ENCODE data around the gene MBIP.
A peak's percentile ranks its signal among the peaks of the same experiment; 100 is the strongest.

The MBIP gene

DNA sequence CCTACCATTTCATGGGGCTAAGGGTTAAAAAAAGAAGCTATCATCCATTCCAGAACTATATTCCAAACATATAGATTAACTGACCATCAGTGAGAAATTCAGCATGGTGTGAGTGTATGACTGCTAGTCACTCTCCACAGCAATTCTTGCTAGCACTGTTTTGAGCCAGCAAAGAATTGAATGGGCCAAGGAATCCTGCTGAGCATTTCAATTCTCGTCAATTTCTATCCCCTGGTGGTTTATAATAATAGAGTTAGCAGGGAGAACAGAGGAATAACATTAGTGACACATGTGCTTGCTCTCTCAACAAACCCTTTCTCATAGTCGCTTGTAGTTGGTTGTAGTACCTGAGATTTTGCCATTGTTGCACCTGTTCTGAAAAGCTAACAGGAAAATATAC is 7.2 kb downstream of the MBIP start:
- no peak for DNase-seq

DNA sequence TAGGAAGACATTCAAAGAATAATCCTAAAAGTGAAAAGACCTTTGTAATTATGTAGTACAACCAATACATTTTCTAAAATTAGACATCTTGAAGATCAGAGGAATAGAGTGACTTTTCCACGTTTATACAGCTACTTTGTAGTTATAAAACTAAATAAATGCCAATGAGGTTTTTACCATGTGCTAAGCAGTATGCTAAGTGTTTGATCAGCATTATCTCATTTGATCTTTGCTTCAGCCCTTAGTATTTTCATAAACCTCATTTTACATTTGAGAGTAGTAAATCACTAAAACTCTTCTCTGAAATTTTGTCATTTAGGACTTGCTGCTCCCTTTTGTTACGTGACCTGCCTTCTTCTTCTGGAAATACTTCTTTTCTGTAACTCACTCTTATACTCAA is 13.6 kb downstream of the MBIP start:
- no peak for DNase-seq

DNA sequence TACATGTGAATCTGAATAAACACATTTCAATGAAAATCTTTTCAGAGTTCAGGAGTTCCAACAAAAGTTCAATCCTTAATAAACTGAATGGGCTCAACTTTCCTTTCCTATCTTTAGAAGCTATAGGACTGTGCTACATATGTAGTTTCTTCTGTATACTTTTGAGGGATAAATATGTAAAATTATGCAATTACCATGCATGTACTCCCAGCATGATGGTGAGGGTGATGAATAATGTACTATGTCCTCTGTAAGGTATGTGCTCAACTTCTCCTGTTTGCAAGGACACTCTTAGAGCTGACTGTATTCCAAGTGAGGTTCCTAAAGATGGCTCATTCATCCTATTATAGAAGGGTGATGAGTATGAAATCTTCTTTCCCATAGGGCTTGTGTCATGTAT is 15.5 kb downstream of the MBIP start:
- no peak for DNase-seq

DNA sequence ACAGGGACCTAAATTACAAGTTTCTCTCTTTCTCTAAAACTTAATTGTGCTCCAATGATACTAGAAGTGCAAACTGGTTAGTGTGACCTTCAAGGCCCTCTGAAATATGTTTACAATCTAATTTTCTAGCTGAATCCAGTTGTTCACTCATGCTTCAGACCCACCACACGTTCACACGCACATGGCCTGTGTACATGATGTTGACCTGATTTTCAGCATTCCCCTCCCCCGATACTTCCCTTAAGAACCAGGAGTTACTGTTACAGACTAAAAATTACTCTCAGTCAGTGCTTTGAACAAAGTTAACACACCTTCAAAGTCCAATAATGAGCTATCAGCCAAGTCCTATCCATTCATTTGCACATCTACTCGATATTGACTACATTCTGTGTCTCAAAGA is 16.5 kb downstream of the MBIP start:
- no peak for DNase-seq

DNA sequence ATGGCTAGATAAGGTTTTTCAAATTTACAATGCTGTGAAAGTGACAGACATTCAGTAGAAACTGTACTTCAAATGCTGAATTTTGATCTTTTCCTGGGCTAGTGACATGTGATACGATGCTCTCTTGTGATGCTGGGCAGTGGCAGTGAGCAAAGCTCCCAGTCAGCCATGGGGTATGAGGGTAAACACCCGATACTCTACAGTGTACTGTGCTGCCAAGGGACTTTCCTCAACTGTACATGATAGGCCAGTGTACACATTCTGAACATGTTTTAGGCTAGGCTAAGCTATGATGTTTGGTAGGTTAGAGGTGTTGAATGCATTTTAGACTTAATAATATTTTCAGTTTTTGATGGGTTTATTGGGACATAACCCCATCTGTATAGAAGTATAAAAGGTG is 17.6 kb downstream of the MBIP start:
- DNase-seq = no peak

DNA sequence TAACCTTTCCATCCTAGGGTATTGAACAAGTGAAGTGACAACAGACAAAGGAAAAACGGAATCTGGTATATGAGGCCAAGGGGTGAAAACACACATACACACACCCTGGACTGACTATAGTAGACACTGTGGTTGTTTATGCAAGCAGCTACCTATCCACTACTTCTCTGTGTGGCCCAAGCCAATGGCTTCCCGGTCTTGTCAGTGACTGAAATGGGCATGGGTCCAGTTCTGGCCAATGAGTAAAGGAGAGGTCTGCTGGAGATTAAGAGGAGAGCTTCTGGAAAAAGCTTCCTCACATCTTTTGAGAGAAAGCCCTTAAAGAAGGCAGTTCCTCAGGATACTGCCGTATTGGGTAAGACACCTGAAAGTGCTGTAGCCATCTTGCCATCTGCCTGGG is 19.3 kb downstream of the MBIP start:
- DNase-seq = no peak

DNA sequence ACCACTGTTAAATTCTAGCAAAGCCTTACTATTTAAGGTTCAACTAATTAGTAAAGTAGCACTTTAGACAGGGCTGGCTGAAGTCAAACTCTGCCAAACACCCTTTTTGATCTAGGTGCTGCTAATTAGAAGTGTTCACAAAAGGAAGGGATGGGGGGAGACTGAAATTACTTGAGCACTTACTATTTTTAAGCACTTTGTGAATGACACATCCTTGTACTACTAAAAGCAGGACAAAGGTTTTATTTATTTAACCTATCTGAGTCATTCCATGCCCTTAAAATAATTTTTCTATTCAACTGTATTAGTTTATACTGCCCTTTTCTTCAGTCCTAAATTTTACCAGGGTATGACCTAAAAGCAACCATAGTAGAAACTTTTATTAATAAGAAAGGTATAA is 20.1 kb downstream of the MBIP start:
- no peak for DNase-seq

DNA sequence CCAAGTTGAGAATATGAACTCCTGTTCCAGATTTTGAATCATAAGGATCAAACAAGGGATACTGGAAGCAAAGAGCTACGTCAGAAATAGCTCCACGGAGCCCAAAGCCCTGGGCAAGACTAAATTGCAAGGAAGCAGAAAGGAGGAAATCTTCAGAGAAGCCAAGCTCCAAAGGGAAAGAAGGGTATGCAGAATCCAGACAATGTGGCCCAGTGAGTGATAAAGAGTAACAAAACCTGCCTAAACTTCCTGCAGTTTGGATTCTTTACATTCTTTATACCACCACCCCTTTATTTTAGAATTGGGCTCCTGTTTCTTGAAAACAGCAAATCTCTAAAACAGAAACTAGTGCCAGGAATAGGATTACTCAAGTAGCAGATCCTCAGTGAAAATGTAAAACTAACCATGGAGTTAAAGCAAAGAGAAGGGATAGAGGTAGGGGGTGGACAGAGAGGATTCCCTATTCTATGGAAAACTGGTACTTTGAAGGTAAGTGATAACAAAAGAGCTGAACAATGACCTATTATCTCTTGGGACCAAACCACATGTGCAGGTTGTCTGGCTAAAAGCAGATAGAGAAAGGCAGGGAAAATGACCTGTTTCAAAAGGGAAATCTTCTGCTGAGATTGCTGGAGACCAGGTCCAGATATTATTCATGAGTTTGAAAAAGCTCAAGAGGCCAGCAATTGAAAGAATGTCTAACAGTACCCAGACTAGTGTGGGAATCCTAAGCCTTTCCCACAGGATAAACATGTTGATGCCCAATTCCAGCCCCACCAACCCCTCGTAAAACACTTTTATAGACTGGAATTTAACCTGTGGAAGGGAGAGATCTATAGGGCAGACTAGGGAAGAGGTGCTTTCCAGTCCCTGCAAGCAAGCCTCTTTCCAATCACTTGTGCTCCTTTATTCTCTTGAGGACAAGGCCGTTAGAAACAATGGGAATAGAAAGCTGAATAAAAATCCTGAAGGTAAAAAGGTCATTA is 24.5 kb downstream of the MBIP start:
- no peak for DNase-seq

DNA sequence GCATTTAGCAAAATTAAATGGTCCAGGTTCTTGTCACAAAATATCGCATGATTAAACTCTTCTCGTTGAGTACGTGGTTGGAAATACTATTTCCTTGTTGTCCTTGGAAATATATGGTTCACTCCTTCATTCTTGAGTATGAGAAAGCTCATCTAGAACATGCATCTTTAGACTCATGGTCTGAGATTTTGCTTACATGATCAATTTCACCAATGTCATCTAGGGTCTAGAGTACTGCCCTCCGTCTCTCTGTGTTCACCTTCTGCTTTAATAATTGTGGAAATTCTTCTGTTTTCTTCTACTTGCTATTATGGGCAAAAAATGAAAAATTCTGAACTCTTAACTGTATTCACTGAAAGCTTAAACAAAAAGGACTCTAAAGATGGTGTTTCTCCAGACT is 25.9 kb downstream of the MBIP start:
- no peak for DNase-seq

DNA sequence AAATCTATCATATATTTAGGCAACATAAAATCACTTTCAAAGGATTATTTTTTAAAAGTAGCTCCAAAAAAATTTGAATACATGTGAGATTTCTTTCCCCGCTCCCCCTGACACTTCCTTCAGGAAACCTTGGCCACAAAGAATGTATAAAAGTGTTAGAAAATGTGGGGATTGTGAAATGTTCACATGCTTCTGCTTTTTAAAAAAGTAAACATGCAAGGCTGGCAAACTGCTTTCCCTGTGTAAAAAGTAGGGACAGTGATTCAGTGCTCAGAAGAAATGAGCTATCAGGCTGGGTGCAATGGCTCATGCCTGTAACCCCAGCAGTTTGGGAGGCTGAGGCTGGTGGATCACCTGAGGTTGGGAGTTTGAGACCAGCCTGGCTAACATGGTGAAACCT is 26.6 kb downstream of the MBIP start:
- no peak for DNase-seq

DNA sequence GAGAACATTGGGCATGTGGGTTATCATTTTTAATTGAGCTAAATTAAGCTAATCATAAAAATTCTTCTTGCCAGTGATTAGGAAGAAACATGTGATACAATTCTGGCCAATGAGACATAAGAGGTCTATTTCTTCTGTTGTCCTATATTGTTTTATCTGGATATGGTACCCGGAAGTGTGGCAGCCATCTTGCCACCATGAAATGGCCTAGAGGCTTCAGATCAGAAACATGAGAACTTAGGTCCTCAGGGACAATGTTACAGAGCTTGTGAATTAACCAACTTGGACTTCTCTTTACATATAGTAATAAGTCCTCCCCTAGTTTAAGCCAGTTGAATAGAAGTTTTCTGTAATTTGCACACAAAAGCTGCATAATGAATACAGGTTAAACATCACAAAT is 30.5 kb downstream of the MBIP start:
- DNase-seq = no peak

DNA sequence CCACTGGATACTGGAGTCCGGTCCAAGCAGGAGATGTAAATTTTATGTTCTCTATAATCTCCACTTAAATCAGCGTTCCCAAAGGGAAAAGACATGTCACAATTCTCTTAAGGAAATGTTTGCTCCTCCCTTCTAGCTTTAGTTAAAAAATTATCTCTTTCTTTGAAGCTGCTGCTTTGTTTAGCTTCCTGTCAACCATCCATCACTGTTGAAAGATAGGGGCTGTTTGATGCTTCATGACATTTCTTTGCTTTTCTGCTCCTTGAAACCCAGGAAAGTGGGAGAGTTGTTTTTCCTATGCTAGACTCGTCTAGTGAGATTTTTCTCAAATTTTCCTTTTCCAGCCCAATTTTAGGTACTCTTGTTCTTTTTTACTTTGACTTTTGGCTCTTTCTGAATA is 31.9 kb downstream of the MBIP start:
- DNase-seq = no peak

DNA sequence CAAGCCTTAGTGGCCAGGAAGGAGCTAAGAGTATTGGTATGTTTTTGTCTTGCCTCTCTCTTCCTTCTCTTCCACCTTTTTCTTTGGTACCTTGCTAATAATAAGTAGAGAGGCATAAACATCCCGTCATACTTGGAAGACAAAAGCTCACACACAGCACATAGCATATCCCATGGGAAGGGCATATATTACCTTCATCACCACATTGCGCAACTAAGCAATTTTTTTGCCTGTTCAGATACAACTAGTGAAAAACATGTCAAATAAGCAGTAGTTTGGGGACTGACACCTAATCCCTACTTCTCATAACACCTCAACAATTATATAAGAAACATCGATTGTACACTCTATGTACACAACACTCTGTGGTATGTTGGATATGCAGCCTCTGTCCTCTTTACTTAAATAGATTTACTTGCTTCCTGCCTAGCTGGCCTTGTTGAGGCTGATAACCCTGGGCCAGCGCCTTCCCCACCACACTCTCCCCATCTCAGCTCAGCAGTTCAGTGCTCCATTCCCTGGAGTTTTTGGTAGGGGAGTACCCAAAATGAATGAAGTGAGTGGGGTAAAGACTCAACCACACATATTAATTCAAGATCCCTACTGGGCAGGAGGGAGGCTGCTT is 35.4 kb downstream of the MBIP start:
- no peak for DNase-seq

DNA sequence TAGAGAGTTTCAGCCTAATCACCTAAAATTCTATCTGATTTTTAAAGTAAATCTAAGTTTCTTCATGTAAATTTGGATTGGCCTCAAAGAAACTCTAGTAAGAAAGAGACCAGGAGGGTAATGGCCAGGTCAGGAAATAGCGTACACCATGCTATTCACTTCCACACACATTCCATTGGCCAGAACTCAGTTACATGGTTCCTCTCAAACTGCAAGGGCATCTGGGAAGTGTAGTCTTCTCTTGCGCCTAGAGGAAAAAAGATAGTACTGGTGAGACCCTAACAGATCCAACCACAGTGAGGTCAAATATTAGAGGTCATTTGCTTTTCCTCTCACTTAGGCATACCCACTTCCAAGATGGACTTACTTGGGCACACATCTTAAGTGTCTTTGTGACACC is 39.1 kb downstream of the MBIP start:
- no peak for DNase-seq

DNA sequence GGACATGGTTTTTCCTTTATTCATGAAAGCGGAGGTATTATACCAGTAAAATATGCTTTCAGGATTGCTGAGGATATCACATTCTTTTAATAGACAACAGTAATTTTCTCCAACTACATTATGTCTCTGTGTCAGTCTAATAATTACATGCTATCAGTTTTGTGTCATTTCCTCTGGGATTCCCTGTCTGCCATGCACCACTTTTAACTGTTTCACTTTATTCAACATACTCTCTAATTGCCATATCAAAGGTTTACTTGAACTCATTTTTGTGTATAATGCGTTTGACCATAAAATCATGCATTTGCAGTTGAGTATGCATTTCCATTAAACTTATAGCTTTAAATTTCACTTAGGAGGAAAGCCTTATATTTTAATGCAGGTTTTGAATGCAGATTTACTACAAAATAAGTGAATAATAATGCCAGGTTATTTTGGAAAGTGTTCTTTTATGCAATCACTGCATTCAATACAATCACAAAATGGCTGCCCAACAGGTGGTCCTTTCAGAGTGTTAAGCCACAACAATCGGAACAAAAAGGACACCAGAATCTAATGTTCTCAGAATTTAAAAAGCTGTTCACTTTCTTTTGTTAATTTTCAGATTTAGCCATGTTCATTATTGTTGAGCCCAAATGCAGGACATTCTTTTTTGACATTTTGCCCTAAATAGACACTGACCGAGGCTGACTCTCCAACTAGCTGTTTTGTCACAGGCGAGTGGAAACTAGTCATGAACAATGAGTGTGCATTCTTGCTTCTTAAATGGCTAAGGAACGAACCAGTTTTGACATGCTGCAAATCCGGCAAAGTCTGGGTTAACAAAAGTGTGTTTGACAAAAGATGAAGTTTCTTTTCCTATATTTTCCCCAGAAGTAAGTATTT is 40.9 kb downstream of the MBIP start:
- DNase-seq = no peak

DNA sequence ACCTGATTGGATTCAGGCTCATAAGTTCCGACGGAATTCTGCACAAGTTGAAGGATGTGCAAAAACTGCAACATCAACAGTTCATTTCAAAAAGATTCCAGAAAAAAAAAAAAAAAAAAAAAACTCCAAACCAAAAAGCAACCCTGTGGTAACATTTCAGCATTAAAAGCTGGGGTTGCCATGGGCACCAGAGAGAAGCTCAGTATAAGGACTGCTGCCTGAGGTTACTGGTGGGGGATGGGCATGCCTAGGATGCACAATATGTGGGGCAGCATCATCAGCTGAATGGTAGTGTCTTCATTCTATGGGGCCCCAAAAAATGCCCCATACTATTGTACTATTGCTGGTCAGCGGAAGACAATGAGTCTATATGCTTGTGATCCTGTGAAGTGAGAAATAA is 44.7 kb downstream of the MBIP start:
- DNase-seq = no peak

DNA sequence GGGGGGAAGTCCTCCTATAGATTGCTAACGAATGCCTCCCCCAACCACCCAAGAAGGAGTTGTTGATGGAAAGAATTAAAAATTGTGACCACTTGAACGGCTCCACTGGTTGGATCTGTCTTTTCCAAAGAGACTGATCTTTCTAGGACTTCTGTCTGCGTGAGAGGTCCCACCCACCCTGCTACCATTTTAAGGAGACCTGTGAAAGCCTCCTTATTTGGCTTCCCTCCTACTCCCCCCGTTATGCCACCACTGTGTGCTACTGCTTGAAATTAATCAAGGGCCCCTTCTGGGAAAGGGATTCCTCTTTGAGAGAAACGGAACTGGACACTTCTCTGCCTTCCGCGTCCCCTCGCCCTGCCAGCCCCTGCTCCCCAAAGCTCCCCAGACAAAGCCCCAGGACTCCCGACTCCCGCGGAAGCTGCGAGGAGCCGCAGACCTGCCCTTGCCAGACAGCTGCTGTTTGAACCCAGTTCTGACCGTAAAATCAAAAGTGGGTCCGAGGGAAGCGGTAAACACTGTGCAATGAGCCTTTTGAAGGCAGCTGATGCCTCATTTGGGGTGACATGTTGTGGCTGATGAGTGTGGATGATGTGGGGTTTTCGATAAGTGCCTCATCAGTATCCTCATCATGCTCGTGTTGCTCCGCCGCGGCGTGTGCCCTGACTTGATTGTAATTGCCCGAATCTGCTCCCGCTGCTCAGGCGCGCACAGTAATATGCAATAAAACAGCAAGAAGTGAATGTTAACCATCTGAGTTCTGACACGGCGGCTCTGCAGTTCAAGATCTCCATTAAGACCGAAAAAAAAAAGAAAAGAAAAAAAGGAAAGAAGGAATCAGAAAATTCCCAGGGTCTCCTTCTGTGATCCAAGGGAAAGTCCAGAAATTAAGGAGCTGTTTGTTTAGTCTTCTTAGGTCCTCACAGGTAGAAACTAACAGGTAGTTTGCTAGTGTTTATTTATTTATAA is 48.2 kb downstream of the MBIP start:
- peak in 3 of 14 donors; percentile 4 to 9 (median 5) for DNase-seq

DNA sequence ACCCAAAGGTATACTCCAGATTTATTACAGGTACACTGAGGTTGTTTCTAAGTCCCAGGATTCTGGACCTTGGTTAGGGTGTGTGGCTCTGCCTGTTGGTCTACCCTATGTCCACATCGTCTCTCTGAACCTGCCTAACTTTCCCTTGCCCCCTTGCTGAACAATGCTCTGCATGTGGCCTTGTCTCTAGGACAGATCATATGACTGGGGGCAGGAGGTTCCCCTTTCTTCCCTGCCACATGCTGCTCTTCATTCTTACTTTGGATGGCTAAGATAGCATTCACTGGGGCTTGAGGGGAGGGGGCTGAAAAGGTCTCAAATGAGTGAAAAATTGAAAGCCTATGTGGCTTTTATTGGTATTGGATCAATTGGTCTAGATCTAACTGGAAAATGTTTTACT is 49.2 kb downstream of the MBIP start:
- DNase-seq = peak in 1 of 14 donors; percentile 2

DNA sequence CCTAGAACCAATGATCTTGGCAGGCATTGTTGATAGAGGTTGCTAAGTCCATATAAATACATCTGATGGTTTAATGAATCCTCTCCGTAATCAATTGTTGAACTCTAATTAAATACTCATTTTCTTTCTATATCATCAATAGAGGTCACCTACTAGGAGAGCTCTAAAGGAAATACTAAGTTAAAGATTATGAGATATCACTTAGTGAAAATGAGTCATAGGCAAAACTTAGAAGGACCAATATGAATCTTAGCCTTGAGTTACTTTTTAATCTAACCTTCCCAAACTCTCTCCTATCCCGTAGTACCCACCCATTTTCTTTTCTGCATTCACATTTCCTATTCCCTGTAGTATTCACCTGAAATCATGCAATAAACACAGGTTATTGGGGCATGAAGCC is 50.2 kb downstream of the MBIP start:
- DNase-seq = no peak

DNA sequence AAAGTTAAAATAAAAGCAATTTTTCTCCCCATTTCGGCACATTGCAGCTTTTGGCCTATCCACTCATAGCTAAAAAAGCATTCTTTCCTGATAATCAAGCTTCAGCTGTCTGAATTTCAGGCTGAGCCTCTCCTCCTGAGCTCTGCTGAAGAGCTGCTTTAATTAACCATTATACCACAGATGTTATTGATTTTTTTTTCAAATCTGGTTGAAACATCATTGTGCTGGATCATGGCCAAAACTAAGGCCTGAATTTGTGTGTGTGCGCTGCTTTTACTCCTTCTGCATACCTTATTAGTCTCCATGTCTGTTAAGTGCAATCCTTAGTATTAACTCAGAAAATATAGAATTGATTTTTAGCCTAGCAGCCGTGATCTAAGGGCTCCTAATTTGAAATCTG is 52.3 kb downstream of the MBIP start:
- DNase-seq = no peak

DNA sequence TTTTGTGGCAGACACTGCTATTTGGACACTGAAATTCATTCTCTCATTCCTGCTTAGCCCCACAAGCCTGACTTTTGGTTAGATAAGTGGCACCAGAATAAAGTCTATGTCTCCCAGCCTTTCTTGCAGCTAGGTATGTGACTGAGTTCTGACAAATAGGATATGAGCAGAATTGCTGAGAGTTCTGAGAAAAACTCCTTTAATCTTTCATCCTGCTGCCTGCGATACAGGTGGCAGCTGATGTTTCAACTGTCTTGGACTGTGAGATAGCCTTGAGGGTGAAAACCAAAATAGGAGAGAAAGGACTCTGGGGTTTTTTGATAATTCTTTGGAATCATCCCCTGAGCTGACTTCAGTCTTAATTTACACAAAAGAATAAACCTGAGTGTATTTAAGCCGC is 55.8 kb downstream of the MBIP start:
- DNase-seq = no peak

DNA sequence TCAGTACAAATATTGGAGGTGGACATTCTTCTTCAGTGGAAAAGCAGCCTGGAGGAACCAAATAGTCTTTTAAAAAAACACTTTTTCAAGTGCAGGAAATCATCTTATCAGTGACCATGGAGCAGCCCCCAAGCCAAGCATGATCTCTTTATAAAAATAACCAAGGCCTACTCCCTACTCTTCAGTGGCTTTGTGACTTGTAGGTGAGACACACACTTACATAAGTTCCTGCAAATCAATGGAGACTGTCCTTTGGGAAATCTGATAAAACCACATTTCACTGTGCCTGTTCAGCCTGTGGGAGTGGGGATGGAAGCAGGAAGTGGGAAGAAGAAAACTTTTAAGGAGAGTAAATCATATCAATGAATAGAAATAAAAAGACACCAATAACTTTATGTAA is 56.3 kb downstream of the MBIP start:
- no peak for DNase-seq

Data from C1 segment of cervical spinal cord (tissue), 14 donors.